Smooth muscle cell (in vitro differentiated cells): ENCODE results near the gene ADGRG7. TPM values are rescaled to one million over a fixed set of nuclear protein-coding genes. Genes with fewer than 3 reads are reported as not detected.

Source experiments
- DNase-seq: peaks from one replicate; lab custom pipeline; 2025; ENCODE audit not compliant: unreplicated experiment; lab: John Stamatoyannopoulos, UW
- H2AFZ ChIP-seq: fragments of 200-600 bp; sonication (generic); 2 replicates; pipeline ENCODE4 v1.6.0; 2016; ENCODE audit warnings: antibody characterized with exemption, low read depth, mild to moderate bottlenecking
- H3F3A ChIP-seq: fragments of 200-600 bp; sonication (generic); 2 replicates; pipeline ENCODE4 v1.6.0; 2017; ENCODE audit warnings: antibody characterized with exemption, low read depth
- H3K27ac ChIP-seq: fragments of 200-600 bp; sonication (generic); 2 replicates; pipeline ENCODE4 v1.5.1; 2016; ENCODE audit warnings: low read depth, mild to moderate bottlenecking
- H3K27me3 ChIP-seq: fragments of 200-600 bp; sonication (generic); 2 replicates; pipeline ENCODE4 v1.6.1; 2016; ENCODE audit warnings: low read depth, mild to moderate bottlenecking
- H3K36me3 ChIP-seq: fragments of 200-600 bp; sonication (generic); 2 replicates; pipeline ENCODE4 v1.5.1; 2016; ENCODE audit warnings: low read depth
- H3K4me1 ChIP-seq: fragments of 200-600 bp; sonication (generic); 2 replicates; pipeline ENCODE4 v1.5.1; 2016; ENCODE audit warnings: low read depth
- H3K4me2 ChIP-seq: fragments of 200-600 bp; sonication (generic); 2 replicates; pipeline ENCODE4 v1.6.0; 2016; ENCODE audit warnings: mild to moderate bottlenecking
- H3K4me3 ChIP-seq: fragments of 200-600 bp; sonication (generic); 2 replicates; pipeline ENCODE4 v1.5.1; 2016; ENCODE audit warnings: mild to moderate bottlenecking
- H3K79me2 ChIP-seq: fragments of 200-600 bp; sonication (generic); 2 replicates; pipeline ENCODE4 v1.6.0; 2016; ENCODE audit warnings: low read depth, mild to moderate bottlenecking
- H3K9ac ChIP-seq: fragments of 200-600 bp; sonication (generic); 2 replicates; pipeline ENCODE4 v1.6.0; 2016; ENCODE audit warnings: low read depth
- H3K9me3 ChIP-seq: fragments of 200-600 bp; sonication (generic); replicated peaks from 2 replicates; pipeline ENCODE4 v1.5.1; 2016; ENCODE audit warnings: low read depth
- H4K20me1 ChIP-seq: fragments of 200-600 bp; sonication (generic); 2 replicates; pipeline ENCODE4 v1.6.0; 2016; ENCODE audit warnings: low read depth
- WGBS: methylation state at CpG from one replicate; pipeline ENCODE4 v1.1.7; 2016; ENCODE audit warnings: low lambda C conversion rate; 5-methylcytosine and 5-hydroxymethylcytosine counted together
- polyA plus RNA-seq: library from polyadenylated mRNA; unstranded; fragments of >200 nt; fragmentation: Nextera tagmentation; extraction: Ambion mirVana; gene quantifications from 2 replicates; pipeline ENCODE4 v1.2.1, GENCODE V29; 2016
- total RNA-seq: library from RNA; depleted of rRNA; stranded (reverse); fragments of >200 nt; gene quantifications from 2 replicates; pipeline ENCODE4 v1.2.3, GENCODE V29; 2014
- TF ChIP-seq, protein P1 (sequence below): fragments of 200-600 bp; sonication (generic); IDR thresholded peaks from 2 replicates; pipeline ENCODE4 v1.5.1; 2017; ENCODE audit warnings: borderline replicate concordance, mild to moderate bottlenecking, antibody characterized with exemption; ENCODE audit not compliant: insufficient read depth, poor library complexity, severe bottlenecking

ADGRG7 gene
- total and polyA plus RNA-seq, 2 experiments from 2014 or later, result 0.04 TPM; not detected in 1

DNA sequence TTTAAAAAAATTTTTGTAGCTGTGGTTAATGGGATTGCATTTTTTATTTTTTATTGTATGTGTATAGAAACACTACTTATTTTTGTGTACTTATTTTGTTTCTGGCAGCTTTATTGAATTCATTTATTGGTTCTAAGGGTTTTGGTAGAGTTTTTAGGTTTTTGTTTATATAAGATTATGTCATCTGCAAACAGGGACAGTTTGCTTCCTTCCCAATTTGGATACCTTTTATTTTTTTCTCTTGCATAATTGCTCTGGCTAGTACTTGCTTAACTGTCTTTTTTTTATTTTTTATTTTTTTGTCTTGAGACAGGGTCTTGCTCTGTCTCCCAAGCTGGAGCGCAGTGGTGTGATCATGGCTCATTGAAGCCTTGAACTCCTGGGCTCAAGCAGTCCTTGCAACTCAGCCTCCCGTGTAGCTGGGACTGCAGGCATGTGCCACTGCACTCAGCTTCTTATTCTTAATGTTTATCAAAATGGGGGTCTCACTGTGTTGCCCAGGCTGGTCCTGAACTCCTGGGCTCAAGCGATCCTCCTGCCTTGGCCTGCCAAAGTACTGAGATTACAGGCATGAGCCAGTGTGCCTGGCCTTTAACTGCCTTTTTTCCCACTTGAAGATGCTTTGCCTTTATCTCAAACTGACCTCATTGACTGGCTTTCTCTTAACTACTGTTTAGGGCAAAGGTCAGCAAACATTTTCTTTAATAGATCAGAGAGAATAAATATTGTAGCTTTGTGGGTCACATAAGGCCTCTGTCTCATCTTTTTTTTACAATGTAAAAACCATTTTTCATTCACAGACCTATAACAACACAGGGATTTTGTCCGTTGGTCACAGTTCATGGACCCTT, 108.5 kb downstream of the ADGRG7 start:
- peaks cover 100% of the 10 kb centered on the region for H4K20me1 ChIP-seq
- no peaks in the 10 kb centered on the region for H3K27me3 ChIP-seq
- TF ChIP-seq, protein P1, sequence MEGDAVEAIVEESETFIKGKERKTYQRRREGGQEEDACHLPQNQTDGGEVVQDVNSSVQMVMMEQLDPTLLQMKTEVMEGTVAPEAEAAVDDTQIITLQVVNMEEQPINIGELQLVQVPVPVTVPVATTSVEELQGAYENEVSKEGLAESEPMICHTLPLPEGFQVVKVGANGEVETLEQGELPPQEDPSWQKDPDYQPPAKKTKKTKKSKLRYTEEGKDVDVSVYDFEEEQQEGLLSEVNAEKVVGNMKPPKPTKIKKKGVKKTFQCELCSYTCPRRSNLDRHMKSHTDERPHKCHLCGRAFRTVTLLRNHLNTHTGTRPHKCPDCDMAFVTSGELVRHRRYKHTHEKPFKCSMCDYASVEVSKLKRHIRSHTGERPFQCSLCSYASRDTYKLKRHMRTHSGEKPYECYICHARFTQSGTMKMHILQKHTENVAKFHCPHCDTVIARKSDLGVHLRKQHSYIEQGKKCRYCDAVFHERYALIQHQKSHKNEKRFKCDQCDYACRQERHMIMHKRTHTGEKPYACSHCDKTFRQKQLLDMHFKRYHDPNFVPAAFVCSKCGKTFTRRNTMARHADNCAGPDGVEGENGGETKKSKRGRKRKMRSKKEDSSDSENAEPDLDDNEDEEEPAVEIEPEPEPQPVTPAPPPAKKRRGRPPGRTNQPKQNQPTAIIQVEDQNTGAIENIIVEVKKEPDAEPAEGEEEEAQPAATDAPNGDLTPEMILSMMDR, result no peak
- peaks cover 42% of the 10 kb centered on the region for H3K36me3 ChIP-seq
- H3K4me2 ChIP-seq, result no peak overlapping the region
- WGBS, result 94% methylated on average over 4 of the region's 4 CpGs
- no peaks in the 10 kb centered on the region for H3F3A ChIP-seq
- no peaks in the 10 kb centered on the region for H3K9me3 ChIP-seq
- H3K27ac ChIP-seq, result no peak overlapping the region
- H2AFZ ChIP-seq, result no peak overlapping the region
- peaks cover 100% of the 10 kb centered on the region for H3K79me2 ChIP-seq
- peaks cover 27% of the 10 kb centered on the region for H3K4me1 ChIP-seq
- no peak overlapping the region for H3K4me3 ChIP-seq
- H3K9ac ChIP-seq, result no peak overlapping the region
- DNase-seq, result no peak

DNA sequence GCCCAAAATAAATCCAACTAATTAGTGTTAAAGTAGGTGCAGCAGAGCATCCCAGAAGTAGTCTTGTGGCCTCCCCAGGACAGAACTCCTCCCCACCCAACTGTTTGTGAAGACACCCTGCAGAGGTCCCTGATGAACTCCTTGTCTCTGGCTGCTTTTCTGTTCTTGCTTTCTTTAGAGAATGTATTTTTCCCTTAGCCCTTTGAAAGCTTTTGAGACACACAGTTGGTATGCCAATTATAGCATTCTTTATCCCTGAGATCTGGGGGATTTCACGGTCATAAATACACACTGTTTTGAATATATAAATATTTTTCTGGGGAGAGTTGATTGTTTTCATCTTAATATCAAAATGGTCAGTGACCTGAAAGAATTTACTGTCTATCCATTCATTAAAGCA, 109.7 kb downstream of the ADGRG7 start:
- H3K4me3 ChIP-seq, result no peak overlapping the region
- H3K9ac ChIP-seq, result no peak overlapping the region
- H3K27ac ChIP-seq, result no peak overlapping the region
- no peak overlapping the region for H3K4me2 ChIP-seq
- peaks cover 26% of the 10 kb centered on the region for H3K4me1 ChIP-seq
- WGBS, result 72% methylated on average over 1 of the region's 1 CpG
- peaks cover 100% of the 10 kb centered on the region for H4K20me1 ChIP-seq
- peaks cover 100% of the 10 kb centered on the region for H3K79me2 ChIP-seq
- no peaks in the 10 kb centered on the region for H3K9me3 ChIP-seq
- no peaks in the 10 kb centered on the region for H3F3A ChIP-seq
- DNase-seq, result no peak
- TF ChIP-seq, protein P1, result no peak
- no peak overlapping the region for H2AFZ ChIP-seq
- H3K36me3 ChIP-seq, result peaks cover 45% of the 10 kb centered on the region
- H3K27me3 ChIP-seq, result no peaks in the 10 kb centered on the region

DNA sequence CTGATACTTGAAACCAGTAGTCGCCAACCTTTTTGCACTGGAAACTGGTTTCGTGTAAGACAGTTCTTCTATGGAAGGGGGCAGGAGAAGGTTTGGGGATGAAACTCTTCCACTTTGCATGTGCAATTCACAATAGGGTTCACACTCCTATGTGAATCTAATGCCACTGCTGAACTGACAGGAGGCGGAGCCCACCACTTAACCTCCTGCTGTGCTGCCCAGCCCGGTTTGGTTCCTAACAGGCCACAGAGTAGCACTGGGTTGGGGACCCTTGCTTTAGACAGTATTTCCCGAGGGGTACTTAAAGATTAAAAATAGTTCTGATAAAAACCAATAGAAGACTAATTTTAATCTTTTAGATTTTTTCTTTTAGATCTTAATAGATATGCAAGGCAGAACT, 111.0 kb downstream of the ADGRG7 start:
- H3K4me3 ChIP-seq, result no peak overlapping the region
- H3K9me3 ChIP-seq, result no peaks in the 10 kb centered on the region
- peaks cover 99% of the 10 kb centered on the region for H3K79me2 ChIP-seq
- H3K36me3 ChIP-seq, result peaks cover 50% of the 10 kb centered on the region
- no peak overlapping the region for H3K27ac ChIP-seq
- WGBS, result 80% methylated on average over 5 of the region's 5 CpGs
- no peaks in the 10 kb centered on the region for H3F3A ChIP-seq
- H3K9ac ChIP-seq, result no peak overlapping the region
- H3K4me1 ChIP-seq, result peaks cover 26% of the 10 kb centered on the region
- peaks cover 100% of the 10 kb centered on the region for H4K20me1 ChIP-seq
- no peak for DNase-seq
- TF ChIP-seq, protein P1, result no peak
- H3K4me2 ChIP-seq, result no peak overlapping the region
- H3K27me3 ChIP-seq, result no peaks in the 10 kb centered on the region
- no peak overlapping the region for H2AFZ ChIP-seq
